Astrocyte (in vitro differentiated cells and primary cell): ENCODE measurements around the gene PHOSPHO1.

Source experiments
- CTCF ChIP-seq: IDR thresholded peaks from 2 replicates; pipeline ENCODE4 v1.5.1; 2011; ENCODE audit warnings: low read depth, mild to moderate bottlenecking, inconsistent platforms, low read length, moderate library complexity; ENCODE audit not compliant: insufficient read depth
- EZH2 ChIP-seq: IDR thresholded peaks from 2 replicates; pipeline ENCODE4 v1.6.1; 2012; ENCODE audit warnings: mild to moderate bottlenecking, low read length, inconsistent platforms; ENCODE audit not compliant: insufficient read depth

GRCh38 chr17:49260011-49260816 is 29.6 kb upstream of the PHOSPHO1 start:
- TF ChIP-seq CTCF = no peak
- no peak for TF ChIP-seq EZH2
